ENCODE results near the gene KTN1.

KTN1 gene

DNA sequence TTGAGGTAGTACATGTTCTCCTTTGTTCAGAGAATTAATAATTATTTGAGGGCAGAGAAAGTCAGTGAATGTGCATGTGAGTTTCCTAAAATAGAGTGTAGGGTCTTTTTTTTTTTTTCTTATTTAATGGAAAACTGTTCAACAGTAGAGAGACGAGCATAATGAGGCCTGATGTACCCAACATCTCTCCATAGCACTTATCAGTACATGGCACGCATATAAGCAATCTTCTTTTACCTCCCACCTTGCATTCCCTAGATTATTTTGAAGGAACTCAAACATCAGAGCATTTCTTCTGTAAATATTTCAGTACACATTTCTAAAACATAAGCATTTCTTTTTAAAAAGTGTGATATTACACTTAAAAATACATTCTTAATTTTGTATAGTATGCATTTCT lies 87.8 kb downstream of the KTN1 start:
- DNase-seq (ENCODE audit: insufficient read length, low spot score) (no peak), FAIRE-seq (no peak)

GRCh38 chr14:55671641-55672040 lies 91.6 kb downstream of the KTN1 start:
- no peak for FAIRE-seq
- no peak for DNase-seq (ENCODE audit: insufficient read length, low spot score)

- FAIRE-seq (no peak), DNase-seq (ENCODE audit: insufficient read length, low spot score) (no peak)
Measured at GRCh38 chr14:55673048-55673447, 93.0 kb downstream of the KTN1 start.

GRCh38 chr14:55681096-55681495 lies 101.1 kb downstream of the KTN1 start:
- no peak for DNase-seq (ENCODE audit: insufficient read length, low spot score)
- FAIRE-seq, result no peak

DNA sequence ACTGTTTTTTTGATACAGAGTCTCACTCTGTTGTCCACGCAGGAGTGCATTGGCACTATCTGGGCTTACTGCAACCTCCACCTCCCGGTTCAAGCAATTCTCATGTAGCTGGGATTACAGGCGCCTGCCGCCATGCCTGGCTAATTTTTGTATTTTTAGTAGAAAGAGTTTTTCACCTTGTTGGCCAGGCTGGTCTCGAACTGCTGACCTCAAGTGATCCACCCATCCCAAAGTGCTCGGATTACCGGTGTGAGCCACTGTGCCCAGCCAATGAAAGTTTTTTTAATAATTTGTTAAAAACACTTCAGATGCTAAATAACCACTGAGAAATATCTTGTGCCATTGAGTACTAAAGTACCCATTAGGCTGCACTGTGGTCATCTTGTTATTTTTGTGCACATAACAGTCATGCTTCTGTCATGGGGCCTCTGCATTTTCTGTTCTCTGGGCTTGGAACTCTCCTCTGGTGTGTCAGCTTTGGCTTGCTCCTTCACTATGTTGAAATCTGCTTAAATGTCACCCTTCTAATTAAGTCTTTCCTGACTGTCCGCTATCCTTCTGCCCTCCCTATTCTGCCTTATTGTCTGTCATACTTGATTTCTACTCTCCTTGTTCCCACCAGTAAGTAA lies 105.1 kb downstream of the KTN1 start:
- FAIRE-seq (no peak), DNase-seq (ENCODE audit: insufficient read length, low spot score) (no peak)

DNA sequence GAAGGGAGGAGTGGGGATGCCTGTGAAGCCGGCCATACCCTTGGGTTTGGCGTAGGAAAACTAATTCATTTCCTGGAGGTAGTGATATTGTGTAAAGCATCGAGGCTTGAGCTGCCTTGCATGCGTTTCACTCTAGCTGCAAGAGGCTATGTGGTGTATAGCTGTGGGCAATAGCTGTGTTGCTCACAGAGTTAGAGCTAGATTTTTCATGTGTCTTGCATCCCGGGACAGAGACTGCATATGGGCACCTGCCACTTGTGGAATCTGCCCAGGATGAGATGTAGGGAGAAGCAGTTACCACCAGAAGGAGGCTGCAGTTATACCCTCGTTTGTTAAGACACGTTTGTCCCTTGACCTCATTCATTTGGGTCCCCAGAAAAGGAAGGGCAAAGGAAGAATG lies 106.7 kb downstream of the KTN1 start:
- no peak for FAIRE-seq
- DNase-seq (ENCODE audit: insufficient read length, low spot score), result no peak

DNA sequence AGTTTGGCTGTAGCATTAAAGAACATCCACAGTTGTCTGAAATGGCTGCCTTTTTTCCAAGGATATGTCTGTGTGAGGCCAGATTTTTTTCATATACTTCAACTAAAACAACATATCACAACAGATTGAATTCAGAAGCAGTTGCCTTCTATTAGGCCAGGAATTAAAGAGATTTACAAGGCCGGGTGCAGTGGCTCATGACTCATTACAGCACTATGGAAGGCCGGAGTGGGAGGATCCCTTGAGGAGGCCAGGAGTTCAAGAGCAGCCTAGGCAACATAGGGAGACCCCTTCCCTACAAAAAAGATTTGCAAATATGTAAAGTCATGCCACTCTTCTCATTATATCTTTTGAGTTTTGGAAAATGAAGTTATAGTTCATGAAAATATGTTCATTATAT lies 108.6 kb downstream of the KTN1 start:
- no peak for FAIRE-seq
- DNase-seq (ENCODE audit: insufficient read length, low spot score), result no peak

DNA sequence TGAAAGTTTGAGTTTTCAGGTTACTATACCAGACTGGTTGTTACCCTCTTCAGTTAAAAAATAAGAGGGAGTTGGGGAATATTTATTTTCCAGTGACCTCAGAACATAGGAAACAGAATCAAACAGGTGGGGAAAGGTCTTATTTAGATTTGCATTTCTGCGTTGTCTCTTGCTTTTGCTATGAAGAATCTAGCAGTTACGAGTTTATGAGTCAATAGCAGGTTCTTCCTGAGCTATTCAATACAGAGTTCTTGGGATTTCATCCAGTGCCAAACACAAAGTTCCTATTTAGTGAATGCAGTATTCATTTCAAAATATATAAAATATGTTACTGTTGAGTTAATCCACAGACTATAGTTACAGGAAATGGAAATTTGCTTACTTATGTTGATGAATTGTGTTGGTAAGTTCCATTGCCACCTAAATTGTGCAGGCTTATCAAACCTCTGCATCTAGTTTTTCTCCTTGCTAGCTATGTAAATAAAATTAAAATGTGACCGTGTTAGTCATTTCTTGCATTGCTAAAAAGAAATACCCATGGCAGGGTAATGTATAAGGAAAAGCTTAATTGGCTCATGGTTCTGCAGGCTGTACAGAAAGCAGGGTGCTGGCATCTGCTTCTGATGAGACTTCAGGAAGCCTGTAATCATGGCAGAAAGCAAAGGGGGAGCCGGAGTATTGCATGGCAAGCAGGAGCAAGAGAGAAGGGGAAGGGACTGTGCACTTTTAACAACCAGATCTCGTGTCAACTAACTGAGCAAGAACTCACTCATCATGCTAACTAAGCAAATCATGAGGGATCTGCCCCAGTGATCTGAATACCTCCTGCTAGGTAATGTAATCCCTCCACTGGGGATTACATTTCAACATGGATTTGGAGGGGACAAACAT lies 110.2 kb downstream of the KTN1 start:
- no peak for DNase-seq (ENCODE audit: insufficient read length, low spot score)
- FAIRE-seq, result peak; percentile 75

DNA sequence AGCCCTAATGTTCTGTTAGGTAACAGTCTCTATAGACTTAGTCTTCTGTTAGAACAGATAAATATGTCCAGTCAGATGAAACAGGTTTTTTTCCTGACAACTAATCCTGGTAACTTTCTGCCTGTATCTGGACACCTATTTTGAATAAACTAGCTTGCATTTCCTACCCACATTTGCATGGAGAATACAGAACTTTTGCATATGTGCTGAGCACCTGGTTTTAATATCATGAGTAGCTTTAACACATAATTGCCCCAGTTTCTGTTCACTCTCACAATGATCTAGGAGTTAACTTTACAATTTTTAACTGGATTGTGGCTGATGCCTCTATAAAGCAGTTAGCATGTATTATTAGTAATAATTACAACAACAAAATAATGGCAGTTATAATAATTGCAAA lies 111.7 kb downstream of the KTN1 start:
- FAIRE-seq, result peak; percentile 28

DNA sequence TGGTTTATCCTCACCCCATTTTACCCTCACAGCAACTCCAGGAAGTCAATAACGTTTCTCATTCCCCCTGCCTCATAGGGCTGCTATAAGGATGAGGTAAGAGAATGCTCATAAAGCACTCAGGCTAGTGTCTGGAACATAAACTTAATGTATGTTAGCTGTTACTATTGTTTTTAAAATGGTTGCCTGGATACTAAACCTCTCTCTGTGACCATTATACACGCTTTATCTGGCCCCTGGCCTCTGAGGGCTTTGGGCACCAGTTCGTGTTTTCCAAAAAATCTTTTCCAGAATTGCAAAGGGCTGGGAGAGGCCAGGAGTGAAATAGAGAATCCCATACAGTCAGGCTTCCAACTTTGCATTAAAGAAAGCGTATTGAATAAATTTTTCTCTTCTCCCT lies 113.9 kb downstream of the KTN1 start:
- DNase-seq (ENCODE audit: insufficient read length, low spot score), result no peak
- FAIRE-seq, result no peak

More for the DNA sequence above, 111.7 kb downstream of the KTN1 start:
- no peak for DNase-seq (ENCODE audit: insufficient read length, low spot score)

DNA sequence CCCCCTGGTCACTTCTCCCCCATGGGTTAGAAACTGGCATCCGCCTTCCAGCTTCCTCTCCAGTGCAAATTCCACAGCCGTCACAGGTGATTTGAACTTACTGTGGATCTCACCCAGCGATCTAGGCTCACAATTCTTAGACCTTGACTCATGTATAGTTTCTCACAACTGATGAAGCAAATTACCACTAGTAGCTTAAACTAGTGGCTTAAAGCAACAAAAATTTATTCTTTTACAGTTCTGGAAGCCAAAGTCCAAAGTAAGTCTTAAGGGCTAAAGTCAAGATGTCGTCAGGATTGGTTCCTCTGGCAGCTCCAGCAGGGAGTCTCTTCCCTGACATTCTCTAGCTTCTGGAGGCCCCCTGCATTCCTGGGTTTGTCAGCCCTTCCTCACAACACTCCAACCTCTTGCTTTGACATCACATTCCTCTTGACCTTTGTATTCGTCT lies 117.4 kb downstream of the KTN1 start:
- no peak for FAIRE-seq
- no peak for DNase-seq (ENCODE audit: insufficient read length, low spot score)

DNA sequence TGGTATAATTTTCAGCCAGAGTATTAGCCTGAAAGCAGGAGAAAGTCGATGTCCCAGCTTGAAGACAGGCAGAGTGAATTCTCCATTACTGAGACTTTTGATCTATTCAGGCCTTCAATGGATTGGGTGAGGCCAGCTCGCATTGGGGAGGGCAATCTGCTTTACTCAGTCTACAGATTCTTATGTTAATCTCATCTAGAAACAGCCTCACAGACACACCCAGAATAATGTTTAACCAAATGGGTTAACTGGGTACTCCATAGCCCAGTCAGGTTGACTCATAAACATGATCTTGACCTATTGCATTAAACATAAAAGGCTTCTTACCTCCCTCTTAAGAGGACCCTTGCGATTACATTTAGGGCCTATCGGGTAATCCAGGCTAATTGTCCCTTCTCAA lies 118.0 kb downstream of the KTN1 start:
- DNase-seq (ENCODE audit: insufficient read length, low spot score) (no peak), FAIRE-seq (no peak)

GRCh38 chr14:55699131-55700057 lies 119.4 kb downstream of the KTN1 start:
- DNase-seq (ENCODE audit: insufficient read length, low spot score) (no peak), FAIRE-seq (no peak)

GRCh38 chr14:55701638-55702037 lies 121.6 kb downstream of the KTN1 start:
- FAIRE-seq (peak; percentile 99), DNase-seq (ENCODE audit: insufficient read length, low spot score) (peak; percentile 40)

GRCh38 chr14:55702511-55702910 lies 122.5 kb downstream of the KTN1 start:
- no peak for DNase-seq (ENCODE audit: insufficient read length, low spot score)
- no peak for FAIRE-seq

- no peak for DNase-seq (ENCODE audit: insufficient read length, low spot score)
- no peak for FAIRE-seq
Measured at GRCh38 chr14:55704654-55705053, 124.6 kb downstream of the KTN1 start.

DNA sequence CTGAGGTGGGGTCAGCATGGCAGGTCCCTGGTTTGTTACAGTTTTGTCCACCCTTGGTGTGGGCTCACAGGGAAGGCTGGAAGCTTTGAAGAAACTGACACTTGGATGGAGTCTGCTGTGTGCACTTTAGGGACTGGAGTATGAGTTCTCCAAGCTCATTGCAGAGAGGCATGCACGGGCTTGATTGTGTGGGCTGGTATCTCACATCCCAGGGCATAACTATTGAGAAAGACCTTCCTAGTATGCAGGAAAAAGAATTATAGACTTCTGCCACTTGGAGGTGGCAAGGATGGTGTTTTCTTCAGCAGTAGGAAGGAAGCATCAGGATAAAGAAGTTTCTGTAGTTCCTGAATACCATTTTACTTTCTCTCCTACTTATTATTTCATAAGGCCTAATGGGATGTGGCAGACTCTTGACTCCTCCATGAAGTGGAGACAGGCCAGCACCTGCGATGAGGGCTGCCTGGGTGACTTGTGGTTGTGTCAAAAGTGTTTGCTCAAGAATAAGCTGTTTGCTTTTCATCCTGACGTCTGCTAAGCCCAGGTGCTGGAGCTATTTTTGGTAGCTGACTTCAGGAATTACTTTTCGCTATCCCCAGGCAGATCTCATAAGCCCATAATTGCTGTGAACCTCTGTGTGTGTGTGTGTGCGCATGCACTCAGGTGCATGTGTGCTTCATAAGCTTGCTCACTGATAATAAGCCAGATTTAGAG lies 125.8 kb downstream of the KTN1 start:
- no peak for DNase-seq (ENCODE audit: insufficient read length, low spot score)
- no peak for FAIRE-seq

DNA sequence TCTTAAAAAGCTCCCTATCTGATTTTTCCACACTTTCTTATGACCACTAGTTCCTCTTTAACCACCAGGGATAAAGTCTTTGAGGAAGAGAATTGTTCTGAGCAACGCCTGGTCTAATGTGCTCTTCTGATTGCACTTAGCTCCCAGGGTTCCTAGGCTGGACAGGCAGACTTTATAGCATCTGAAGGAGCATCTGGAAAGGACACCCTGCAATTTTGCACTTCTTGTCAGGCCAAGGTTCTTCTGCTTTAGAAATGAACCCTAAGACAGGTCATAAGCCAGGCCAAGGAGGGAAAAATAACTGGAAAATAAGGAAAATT lies 126.3 kb downstream of the KTN1 start:
- DNase-seq (ENCODE audit: insufficient read length, low spot score) (no peak), FAIRE-seq (no peak)

DNA sequence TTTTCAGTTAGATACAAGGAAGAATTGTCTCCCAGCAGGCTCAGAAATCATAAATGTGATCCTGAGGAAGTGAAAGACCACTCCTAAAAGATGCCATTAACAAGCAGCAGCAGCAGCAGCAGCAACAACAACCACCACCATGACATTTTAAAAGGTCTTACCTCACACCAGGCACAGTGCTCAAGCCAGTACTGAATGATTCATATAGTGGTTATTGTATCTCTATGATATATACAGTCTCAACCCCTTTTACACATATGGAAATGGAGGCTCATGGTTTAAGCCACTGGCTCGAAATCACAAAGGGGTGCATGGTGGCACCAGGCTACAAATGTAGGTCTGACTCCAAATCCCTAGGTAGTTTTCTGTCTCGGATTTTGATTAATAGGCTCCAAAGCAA lies 126.9 kb downstream of the KTN1 start:
- no peak for FAIRE-seq
- no peak for DNase-seq (ENCODE audit: insufficient read length, low spot score)

DNA sequence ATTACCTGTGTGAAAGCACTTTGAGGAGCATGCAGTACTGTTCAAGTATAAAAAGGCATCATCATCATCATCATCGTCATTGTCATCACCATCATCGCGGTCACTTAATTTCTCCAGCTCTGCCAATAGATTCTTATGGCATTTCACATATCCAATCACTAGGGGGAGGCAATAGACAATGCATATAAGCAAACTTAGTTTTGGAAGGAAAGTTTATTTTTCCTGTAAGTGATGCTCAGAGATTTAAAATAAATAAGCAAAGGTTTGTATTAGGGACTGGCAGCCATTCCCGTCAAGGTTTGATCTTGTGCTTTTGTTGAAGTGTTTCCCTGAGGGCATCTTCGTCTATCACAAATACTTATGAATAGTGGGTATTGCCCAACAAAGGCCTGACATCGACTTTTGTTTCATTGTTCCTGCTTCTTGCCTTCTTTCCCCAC lies 127.4 kb downstream of the KTN1 start:
- DNase-seq (ENCODE audit: insufficient read length, low spot score), result no peak
- FAIRE-seq, result no peak

All from GM19239 (cell line).